ENCODE results near the gene TTC22. TPM values are rescaled to one million over a fixed set of nuclear protein-coding genes. Genes with fewer than 3 reads are reported as not detected.

The TTC22 gene
- total RNA-seq, 1 experiment from 2014 or later, result 0.10 TPM

DNA sequence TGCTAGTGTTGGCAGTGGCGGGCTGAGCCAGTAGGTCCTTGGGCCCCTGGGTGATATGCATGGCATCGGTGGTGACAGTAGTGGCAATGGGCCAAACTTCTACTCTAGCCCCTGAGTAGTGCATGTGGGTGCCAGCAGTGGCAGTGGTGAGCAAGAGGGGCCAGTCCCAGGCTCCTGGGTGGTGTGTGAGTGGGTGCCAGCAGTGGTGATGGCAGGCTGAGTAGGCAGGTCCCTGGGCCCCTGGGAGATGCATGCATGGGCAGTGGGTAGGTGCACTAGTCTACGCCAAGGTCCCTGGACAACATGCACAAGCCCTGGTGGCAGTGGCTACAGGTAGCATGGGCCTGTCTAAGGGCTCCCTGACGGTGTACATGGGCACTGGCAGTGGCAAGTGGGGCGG, 24.6 kb upstream of the TTC22 start:
- DNase-seq (ENCODE audit: low read depth, low spot score) (no peak), ATAC-seq (no peak)
- H3K27me3 ChIP-seq (ENCODE audit: control insufficient read depth, insufficient read depth, low read length), result no peaks in the 10 kb centered on the region
- CTCF ChIA-PET, result no interaction called here
- TF ChIP-seq, protein P1, sequence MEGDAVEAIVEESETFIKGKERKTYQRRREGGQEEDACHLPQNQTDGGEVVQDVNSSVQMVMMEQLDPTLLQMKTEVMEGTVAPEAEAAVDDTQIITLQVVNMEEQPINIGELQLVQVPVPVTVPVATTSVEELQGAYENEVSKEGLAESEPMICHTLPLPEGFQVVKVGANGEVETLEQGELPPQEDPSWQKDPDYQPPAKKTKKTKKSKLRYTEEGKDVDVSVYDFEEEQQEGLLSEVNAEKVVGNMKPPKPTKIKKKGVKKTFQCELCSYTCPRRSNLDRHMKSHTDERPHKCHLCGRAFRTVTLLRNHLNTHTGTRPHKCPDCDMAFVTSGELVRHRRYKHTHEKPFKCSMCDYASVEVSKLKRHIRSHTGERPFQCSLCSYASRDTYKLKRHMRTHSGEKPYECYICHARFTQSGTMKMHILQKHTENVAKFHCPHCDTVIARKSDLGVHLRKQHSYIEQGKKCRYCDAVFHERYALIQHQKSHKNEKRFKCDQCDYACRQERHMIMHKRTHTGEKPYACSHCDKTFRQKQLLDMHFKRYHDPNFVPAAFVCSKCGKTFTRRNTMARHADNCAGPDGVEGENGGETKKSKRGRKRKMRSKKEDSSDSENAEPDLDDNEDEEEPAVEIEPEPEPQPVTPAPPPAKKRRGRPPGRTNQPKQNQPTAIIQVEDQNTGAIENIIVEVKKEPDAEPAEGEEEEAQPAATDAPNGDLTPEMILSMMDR (IDR thresholded peaks at IDR 0.05), result no peak
- no peak for TF ChIP-seq POLR2AphosphoS5 (IDR thresholded peaks at IDR 0.05; ENCODE audit: low read depth, low read length)
- TF ChIP-seq, protein P2, sequence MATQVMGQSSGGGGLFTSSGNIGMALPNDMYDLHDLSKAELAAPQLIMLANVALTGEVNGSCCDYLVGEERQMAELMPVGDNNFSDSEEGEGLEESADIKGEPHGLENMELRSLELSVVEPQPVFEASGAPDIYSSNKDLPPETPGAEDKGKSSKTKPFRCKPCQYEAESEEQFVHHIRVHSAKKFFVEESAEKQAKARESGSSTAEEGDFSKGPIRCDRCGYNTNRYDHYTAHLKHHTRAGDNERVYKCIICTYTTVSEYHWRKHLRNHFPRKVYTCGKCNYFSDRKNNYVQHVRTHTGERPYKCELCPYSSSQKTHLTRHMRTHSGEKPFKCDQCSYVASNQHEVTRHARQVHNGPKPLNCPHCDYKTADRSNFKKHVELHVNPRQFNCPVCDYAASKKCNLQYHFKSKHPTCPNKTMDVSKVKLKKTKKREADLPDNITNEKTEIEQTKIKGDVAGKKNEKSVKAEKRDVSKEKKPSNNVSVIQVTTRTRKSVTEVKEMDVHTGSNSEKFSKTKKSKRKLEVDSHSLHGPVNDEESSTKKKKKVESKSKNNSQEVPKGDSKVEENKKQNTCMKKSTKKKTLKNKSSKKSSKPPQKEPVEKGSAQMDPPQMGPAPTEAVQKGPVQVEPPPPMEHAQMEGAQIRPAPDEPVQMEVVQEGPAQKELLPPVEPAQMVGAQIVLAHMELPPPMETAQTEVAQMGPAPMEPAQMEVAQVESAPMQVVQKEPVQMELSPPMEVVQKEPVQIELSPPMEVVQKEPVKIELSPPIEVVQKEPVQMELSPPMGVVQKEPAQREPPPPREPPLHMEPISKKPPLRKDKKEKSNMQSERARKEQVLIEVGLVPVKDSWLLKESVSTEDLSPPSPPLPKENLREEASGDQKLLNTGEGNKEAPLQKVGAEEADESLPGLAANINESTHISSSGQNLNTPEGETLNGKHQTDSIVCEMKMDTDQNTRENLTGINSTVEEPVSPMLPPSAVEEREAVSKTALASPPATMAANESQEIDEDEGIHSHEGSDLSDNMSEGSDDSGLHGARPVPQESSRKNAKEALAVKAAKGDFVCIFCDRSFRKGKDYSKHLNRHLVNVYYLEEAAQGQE (IDR thresholded peaks at IDR 0.05; ENCODE audit: insufficient read depth in 1 of 2, low read depth in 2 of 2, low read length in 1 of 2), result no peak
- TF ChIP-seq SIN3A (IDR thresholded peaks at IDR 0.05; ENCODE audit: borderline replicate concordance, insufficient read depth, low read depth, low read length), result no peak
- TF ChIP-seq TCF7L2 (IDR thresholded peaks at IDR 0.05; ENCODE audit: low read depth, low read length), result no peak
- H3K4me1 ChIP-seq (ENCODE audit: control insufficient read depth, insufficient read depth, low read length), result no peaks in the 10 kb centered on the region
- H3K27ac ChIP-seq (ENCODE audit: low read length), result no peak overlapping the region
- BruUV-seq (replicated peaks), result no TSS peak
- peaks cover 10% of the 10 kb centered on the region; the same call in 1 of the 2 replicates for H3K9me3 ChIP-seq (ENCODE audit: control insufficient read depth, insufficient read depth, low read depth, low read length)
- H3K4me3 ChIP-seq (ENCODE audit: low read depth in 2 of 2, low read length in 2 of 2), result no peak overlapping the region
- POLR2A ChIA-PET, result no interaction called here
- H3K36me3 ChIP-seq (ENCODE audit: control insufficient read depth, insufficient read depth, low read length), result no peaks in the 10 kb centered on the region
- in situ Hi-C loops (cut with HindIII; ENCODE audit: low pct_unique_long_range_greater_than_20kb, low sequenced_read_pairs) (no loop called here), intact Hi-C loops (cut with micrococcal nuclease; ENCODE audit: unreplicated experiment) (no loop called here)

DNA sequence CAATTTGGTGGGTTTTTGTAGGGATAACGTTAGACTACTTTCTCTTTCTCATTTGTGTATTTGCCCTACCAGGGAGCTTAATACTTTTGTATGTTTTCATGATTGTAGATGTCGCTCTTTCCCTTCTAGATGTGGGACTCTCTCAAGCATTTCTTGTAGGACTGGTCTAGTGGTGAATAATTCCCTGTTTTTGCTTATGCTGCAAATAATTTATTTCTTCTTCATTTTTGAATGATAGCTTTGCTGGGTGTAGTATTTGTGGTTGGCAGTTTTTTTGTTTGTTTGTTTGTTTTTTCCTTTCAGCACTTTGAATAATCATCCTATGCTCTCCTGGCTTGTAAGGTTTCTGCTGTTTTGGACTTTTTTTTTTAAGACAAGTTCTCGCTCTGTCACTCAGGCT, 22.5 kb upstream of the TTC22 start:
- DNase-seq (ENCODE audit: low read depth, low spot score), result no peak
- in situ Hi-C loops (cut with HindIII; ENCODE audit: low pct_unique_long_range_greater_than_20kb, low sequenced_read_pairs), result no loop called here
- CTCF ChIA-PET, result no interaction called here
- no peaks in the 10 kb centered on the region for H3K36me3 ChIP-seq (ENCODE audit: control insufficient read depth, insufficient read depth, low read length)
- H3K4me1 ChIP-seq (ENCODE audit: control insufficient read depth, insufficient read depth, low read length), result no peaks in the 10 kb centered on the region
- TF ChIP-seq, protein P2 (IDR thresholded peaks at IDR 0.05; ENCODE audit: insufficient read depth in 1 of 2, low read depth in 2 of 2, low read length in 1 of 2), result no peak
- TF ChIP-seq TCF7L2 (IDR thresholded peaks at IDR 0.05; ENCODE audit: low read depth, low read length), result no peak
- TF ChIP-seq SIN3A (IDR thresholded peaks at IDR 0.05; ENCODE audit: borderline replicate concordance, insufficient read depth, low read depth, low read length), result no peak
- TF ChIP-seq, protein P1 (IDR thresholded peaks at IDR 0.05), result no peak
- TF ChIP-seq POLR2AphosphoS5 (IDR thresholded peaks at IDR 0.05; ENCODE audit: low read depth, low read length), result no peak
- POLR2A ChIA-PET, result interaction anchor here (0.6 kb wide), 1 partner anchor 364 kb away, joined by 11 read pairs; no protein-coding TSS in a partner anchor
- H3K27me3 ChIP-seq (ENCODE audit: control insufficient read depth, insufficient read depth, low read length), result no peaks in the 10 kb centered on the region
- no peak overlapping the region for H3K27ac ChIP-seq (ENCODE audit: low read length)
- H3K4me3 ChIP-seq (ENCODE audit: low read depth in 2 of 2, low read length in 2 of 2), result no peak overlapping the region
- BruUV-seq (replicated peaks), result no TSS peak
- H3K9me3 ChIP-seq (ENCODE audit: control insufficient read depth, insufficient read depth, low read depth, low read length), result peaks cover 8% of the 10 kb centered on the region; the same call in 1 of the 2 replicates
- no peak for ATAC-seq
- intact Hi-C loops (cut with micrococcal nuclease; ENCODE audit: unreplicated experiment), result no loop called here

Data from Panc1 (cell line).